Ovary (tissue), 3 donors: ENCODE measurements around the gene NRCAM.

Experiments
- CTCF ChIP-seq, 3 donors: fragments of 450-650 bp in 2 of 3; fragments of 200-600 bp in 1 of 3; IDR thresholded peaks; one replicate each; pipeline versions ENCODE4 v1.5.1 to v1.8.0; 2016 to 2022; ENCODE audit warnings: antibody characterized with exemption in 3 of 3, mild to moderate bottlenecking in 1 of 3
- POLR2A ChIP-seq: fragments of 450-650 bp; IDR thresholded peaks from one replicate; pipeline ENCODE4 v1.6.1; 2017; ENCODE audit warnings: antibody characterized with exemption, mild to moderate bottlenecking, moderate library complexity
- donor health status: DM: no; HTN: no; CAD: no.

- TF ChIP-seq CTCF (IDR thresholded peaks at IDR 0.05) (no peak), POLR2A (no peak)
These were observed 348.1 kb downstream of the NRCAM start for GRCh38 chr7:108108131-108108530.
